ENCODE measurements around the gene TTC32. TPM values are rescaled to one million over a fixed set of nuclear protein-coding genes. Genes with fewer than 3 reads are reported as not detected.
A peak's percentile ranks its signal among the peaks of the same experiment; 100 is the strongest.

TTC32 gene
- total and polyA plus RNA-seq, 2 of the 4 experiments (the other 2 are of a cell fraction), result 1.1 to 3.9 TPM

GRCh38 chr2:19947184-19947940 is 45.6 kb upstream of the TTC32 start:
- Histone ChIP-seq H2BK20ac (ENCODE audit: low read depth, low read length) (peak overlapping the region; percentile 46; the same call in 1 of the 2 replicates), H4K20me1 (ENCODE audit: insufficient read depth, low read length) (no peaks in the 10 kb centered on the region), H3K36me3 (ENCODE audit: control insufficient read depth, insufficient read depth, low read length) (peaks cover under 1% of the 10 kb centered on the region; the same call in 1 of the 2 replicates), H3K4ac (ENCODE audit: low read depth, low read length) (peak overlapping the region; percentile 19; the same call in 1 of the 2 replicates), H3K4me3 (ENCODE audit: insufficient read depth, low read depth, low read length) (no peak overlapping the region), H2BK120ac (ENCODE audit: low read depth, low read length) (no peak overlapping the region), H3K23ac (ENCODE audit: low read depth, low read length) (0 out of 2 replicates have a peak overlapping the region, but pooled peaks have one; percentile 72), H3K14ac (replicated peaks; ENCODE audit: low read depth, low read length) (peak overlapping the region; percentile 71; the same call in 1 of the 2 replicates), H3K4me1 (ENCODE audit: control insufficient read depth, insufficient read depth, low read length) (peaks cover 5% of the 10 kb centered on the region), H4K8ac (ENCODE audit: low read depth in 2 of 2, low read length in 2 of 2) (peak overlapping the region in 1 of 2 experiments; percentile 59; a peak in 1 of 4 replicates), H2AK5ac (ENCODE audit: low read depth, low read length) (no peak overlapping the region), H3K56ac (ENCODE audit: extremely low read depth, insufficient read depth, low read length) (no peak overlapping the region), H4K5ac (ENCODE audit: low read depth, low read length) (peak overlapping the region; percentile 63; the same call in 1 of the 2 replicates), H3K27me3 (ENCODE audit: control insufficient read depth, insufficient read depth, low read length) (no peaks in the 10 kb centered on the region), H2BK15ac (ENCODE audit: low read depth, low read length) (no peak overlapping the region), H2AFZ (replicated peaks; ENCODE audit: low read length, poor library complexity) (no peak overlapping the region), H3K9me1 (ENCODE audit: insufficient read depth, low read length) (no peaks in the 10 kb centered on the region; the same call in 1 of the 2 replicates), H3K9me3 (ENCODE audit: control insufficient read depth, insufficient read depth, low read length) (no peaks in the 10 kb centered on the region), H3K4me2 (ENCODE audit: low read depth, low read length) (0 out of 2 replicates have a peak overlapping the region, but pooled peaks have one; percentile 58), H2AK9ac (replicated peaks; ENCODE audit: low read depth, low read length, poor library complexity) (no peak overlapping the region), H2BK5ac (ENCODE audit: low read depth, low read length, poor library complexity, severe bottlenecking) (peak overlapping the region; percentile 58), H3K27ac (ENCODE audit: insufficient read depth, low read length) (peak overlapping the region; percentile 70), H3K79me1 (ENCODE audit: low read depth in 1 of 2, low read length in 2 of 2) (no peaks in the 10 kb centered on the region), H3K9ac (ENCODE audit: low read depth, low read length) (no peak overlapping the region), H4K91ac (ENCODE audit: insufficient read depth, low read depth, low read length) (peak overlapping the region; percentile 48; the same call in 1 of the 2 replicates), H3K18ac (ENCODE audit: low read depth, low read length) (peak overlapping the region; percentile 88)
- TF ChIP-seq BHLHE40 (IDR thresholded peaks at IDR 0.05; ENCODE audit: low read depth, low read length) (no peak), NFE2L2 (IDR thresholded peaks at IDR 0.05; ENCODE audit: low read depth, low read length) (no peak), RAD21 (IDR thresholded peaks at IDR 0.05; ENCODE audit: low read length) (no peak), MAFK (IDR thresholded peaks at IDR 0.05; ENCODE audit: low read depth, low read length) (no peak), CHD1 (IDR thresholded peaks at IDR 0.05; ENCODE audit: low read depth, low read length) (no peak), RFX5 (IDR thresholded peaks at IDR 0.05; ENCODE audit: low read depth, low read length) (no peak), POLR2A (IDR thresholded peaks at IDR 0.05; ENCODE audit: low read depth, low read length) (no peak), SMC3 (IDR thresholded peaks at IDR 0.05; ENCODE audit: low read depth, low read length) (no peak), FOS (IDR thresholded peaks at IDR 0.05; ENCODE audit: low read depth, low read length) (no peak), MAZ (IDR thresholded peaks at IDR 0.05; ENCODE audit: borderline replicate concordance, low read depth, low read length) (no peak), RCOR1 (IDR thresholded peaks at IDR 0.05; ENCODE audit: insufficient replicate concordance, low read length) (no peak), MXI1 (IDR thresholded peaks at IDR 0.05; ENCODE audit: borderline replicate concordance, low read depth, low read length) (no peak)
- TF ChIP-seq, protein P1, sequence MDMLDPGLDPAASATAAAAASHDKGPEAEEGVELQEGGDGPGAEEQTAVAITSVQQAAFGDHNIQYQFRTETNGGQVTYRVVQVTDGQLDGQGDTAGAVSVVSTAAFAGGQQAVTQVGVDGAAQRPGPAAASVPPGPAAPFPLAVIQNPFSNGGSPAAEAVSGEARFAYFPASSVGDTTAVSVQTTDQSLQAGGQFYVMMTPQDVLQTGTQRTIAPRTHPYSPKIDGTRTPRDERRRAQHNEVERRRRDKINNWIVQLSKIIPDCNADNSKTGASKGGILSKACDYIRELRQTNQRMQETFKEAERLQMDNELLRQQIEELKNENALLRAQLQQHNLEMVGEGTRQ (IDR thresholded peaks at IDR 0.05; ENCODE audit: low read depth, low read length), result no peak
- TF ChIP-seq, protein P2, sequence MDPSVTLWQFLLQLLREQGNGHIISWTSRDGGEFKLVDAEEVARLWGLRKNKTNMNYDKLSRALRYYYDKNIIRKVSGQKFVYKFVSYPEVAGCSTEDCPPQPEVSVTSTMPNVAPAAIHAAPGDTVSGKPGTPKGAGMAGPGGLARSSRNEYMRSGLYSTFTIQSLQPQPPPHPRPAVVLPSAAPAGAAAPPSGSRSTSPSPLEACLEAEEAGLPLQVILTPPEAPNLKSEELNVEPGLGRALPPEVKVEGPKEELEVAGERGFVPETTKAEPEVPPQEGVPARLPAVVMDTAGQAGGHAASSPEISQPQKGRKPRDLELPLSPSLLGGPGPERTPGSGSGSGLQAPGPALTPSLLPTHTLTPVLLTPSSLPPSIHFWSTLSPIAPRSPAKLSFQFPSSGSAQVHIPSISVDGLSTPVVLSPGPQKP (IDR thresholded peaks at IDR 0.05; ENCODE audit: borderline replicate concordance, low read depth, low read length), result no peak
- intact Hi-C loops (cut with micrococcal nuclease), result loop anchor here (5.0 kb wide), 1 partner anchor 1170 kb away; no protein-coding TSS in a partner anchor
- peak; percentile 74 for ATAC-seq (ENCODE audit: low read depth)
- no TSS peak for BruUV-seq (replicated peaks)
- in situ Hi-C loops (cut with MboI; ENCODE audit: low sequenced_read_pairs), result no loop called here
- ChIA-PET CTCF (interaction anchor here (0.7 to 1.3 kb wide), 2 partner anchors 9 to 18 kb away, joined by 3 to 4 read pairs; no protein-coding TSS in a partner anchor), POLR2A (ENCODE audit: unreplicated experiment) (interaction anchor here (0.6 kb wide), 1 partner anchor 8 kb away, joined by 3 read pairs; no protein-coding TSS in a partner anchor)
- no CpG with 5 or more reads among the region's 4 CpGs for WGBS, 2 experiments (ENCODE audit: extremely low coverage in 2 of 2, insufficient read length in 1 of 2)
- DNase-seq, result peak; percentile 51
- dilution Hi-C loops (cut with HindIII; ENCODE audit: low sequenced_read_pairs, unreplicated experiment), result no loop called here

Measured in IMR-90 (cell line).